Hypothalamus (tissue), 51 donors: Measurements from ENCODE around the gene KSR2.

ENCODE experiments used
- DNase-seq, 51 donors: peaks; one replicate each; lab custom pipeline; 2025; lab: John Stamatoyannopoulos, UW

The KSR2 gene

DNA sequence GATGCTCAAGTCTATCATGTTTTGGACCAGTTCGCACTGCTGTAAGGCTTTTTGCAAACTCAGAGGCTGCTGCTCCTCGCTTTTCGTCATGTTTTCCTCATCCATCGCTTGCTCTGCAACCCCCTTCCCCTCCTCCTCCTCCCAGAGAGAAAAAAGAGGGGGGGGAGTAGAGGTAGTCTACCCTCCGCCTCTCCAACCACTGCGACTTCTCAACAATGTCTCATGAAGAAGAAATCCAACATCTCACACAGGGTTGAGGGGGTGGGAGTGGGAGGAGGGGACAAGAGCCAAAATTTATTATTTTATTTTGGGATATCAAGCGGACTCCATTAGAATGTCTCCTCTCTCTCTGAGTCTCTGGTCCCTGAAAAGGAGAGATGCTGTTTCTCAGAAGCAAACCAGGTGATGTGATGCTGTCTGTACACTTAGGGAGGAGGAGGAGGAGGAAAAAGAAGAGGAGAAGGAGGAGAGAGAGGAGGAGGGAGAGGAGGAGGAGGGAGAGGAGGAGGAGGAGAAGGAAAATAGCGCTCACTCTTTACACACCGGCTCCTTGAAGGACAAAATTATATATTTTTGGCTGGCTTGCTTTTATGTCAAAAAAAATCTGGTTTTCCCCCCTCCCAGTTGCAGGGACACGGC lies 520 bp downstream of the KSR2 start:
- peak in 2 of 51 donors; percentile 13 to 46 for DNase-seq

DNA sequence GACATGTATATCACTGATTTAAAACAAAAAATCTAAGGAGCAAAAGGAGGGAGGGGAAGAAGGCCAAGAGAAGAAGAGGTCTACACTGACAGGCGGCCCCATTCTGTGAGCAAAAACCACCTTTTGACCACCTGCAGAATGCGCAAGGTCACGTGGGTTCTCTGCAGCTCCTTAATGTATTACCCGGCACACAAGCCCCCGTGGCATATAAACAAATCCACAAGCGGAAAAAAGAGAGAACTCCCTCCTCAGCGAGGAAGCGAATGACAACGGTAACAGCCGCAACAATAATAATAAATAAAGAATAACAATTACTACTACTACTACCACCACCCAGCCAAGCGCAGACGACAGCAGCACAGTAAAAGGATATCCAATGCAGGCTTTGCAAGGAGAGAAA lies 1.3 kb downstream of the KSR2 start:
- peak in 9 of 51 donors; percentile 1 to 38 (median 3) for DNase-seq

DNA sequence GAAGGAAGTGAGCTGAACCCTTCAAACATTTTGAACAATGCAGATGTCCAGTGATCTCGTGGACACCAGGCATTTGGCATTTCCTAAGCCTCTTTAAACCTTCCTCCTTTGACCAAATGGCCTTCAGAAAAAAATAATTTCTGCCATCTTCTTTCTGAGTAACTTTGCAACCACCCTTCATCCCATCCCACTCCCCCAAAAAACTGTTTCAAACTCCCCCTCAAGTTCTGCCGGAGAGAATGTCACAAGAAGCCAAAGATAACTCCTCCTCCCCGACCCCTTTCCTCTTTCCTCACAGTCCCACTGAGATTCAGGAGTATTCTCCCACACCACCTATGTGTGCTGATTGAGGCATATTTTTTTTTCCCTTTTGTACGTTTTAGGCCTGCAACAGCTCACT lies 1.7 kb downstream of the KSR2 start:
- peak in 1 of 51 donors; percentile 38 for DNase-seq

- DNase-seq: peak in 2 of 51 donors; percentile 6 to 24
Measured at GRCh38 chr12:117966511-117966910, 2.3 kb downstream of the KSR2 start.

DNA sequence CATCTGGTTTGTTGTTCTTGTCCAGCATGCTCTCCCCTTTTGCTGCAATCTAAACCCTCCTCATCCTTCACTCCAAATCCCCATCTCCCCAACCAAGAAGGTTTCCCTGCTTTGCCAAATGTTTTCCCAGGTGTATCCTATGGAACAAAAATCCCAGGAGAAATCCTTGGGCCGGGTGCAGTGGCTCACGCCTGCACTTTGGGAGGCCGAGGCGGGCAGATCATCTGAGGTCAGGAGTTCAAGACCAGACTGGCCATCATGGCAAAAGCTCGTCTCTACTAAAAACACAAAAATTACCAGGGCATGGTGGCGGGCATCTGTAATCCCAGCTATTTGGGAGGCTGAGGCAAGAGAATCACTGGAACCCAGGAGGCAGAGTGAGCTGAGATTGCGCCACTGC lies 5.0 kb downstream of the KSR2 start:
- no peak for DNase-seq

- DNase-seq: no peak
Measured at GRCh38 chr12:117936722-117937484, 31.9 kb downstream of the KSR2 start.

GRCh38 chr12:117933545-117933944 lies 35.2 kb downstream of the KSR2 start:
- DNase-seq: no peak

GRCh38 chr12:117926391-117926899 lies 42.3 kb downstream of the KSR2 start:
- DNase-seq: no peak

DNA sequence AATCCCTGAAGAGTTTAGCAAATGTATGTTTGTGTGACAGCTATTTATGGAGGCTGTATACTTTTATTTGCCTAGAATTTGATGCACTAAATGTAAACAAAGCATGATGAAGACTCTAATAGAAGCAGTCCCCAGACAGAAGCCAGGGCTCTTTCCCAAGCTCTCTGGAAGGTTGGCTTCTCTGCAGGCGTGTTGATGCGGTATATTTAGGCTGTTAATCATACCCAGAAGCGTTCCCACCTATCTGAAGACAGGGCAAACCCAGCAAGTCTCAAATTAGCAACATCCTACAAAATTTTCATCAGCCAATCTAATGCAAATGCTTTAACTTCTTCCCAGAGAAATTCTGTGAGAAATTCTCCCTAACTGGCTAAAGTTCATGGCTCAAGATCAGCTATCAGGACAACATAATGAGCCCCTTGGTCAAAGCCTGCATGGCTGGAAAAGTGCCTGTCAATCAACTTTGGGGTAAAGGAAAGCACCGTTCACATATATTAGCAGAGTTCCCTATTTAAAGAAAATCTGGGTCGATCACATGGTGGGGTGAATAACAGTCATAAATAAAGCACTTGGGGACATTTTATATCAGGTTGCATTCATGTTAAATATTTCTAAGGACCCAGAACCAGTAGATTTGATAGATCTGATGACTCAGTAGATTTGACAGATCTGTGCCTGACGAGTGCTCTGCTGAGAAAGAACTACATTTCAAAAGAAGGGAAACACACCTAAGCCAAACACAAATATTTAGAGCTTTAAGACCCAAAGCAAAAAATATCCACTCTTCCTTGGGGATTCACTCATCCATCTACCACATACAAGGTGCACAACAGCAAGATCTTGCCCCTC lies 46.6 kb downstream of the KSR2 start:
- peak in 2 of 51 donors; percentile 5 to 26 for DNase-seq

- DNase-seq: no peak
Measured at GRCh38 chr12:117919479-117919878, 49.3 kb downstream of the KSR2 start.

DNA sequence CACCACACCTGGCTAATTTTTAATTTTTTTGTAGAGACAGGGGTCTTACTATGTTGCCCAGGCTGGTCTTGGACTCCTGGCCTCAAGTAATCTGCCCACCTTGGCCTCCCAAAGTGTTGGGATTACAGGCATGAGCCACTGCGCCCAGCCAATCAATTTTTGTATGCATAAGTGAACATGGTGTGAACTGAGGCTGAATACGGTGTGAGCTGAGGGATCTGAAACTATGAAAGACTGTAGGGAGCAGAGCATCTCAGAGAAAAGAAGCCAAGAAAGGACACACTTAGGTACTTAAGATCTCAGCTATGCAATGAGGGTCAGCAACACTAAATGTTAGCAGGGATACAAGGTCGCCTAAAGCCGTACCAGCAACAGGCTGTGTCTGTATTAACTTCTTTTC lies 54.1 kb downstream of the KSR2 start:
- DNase-seq: no peak

DNA sequence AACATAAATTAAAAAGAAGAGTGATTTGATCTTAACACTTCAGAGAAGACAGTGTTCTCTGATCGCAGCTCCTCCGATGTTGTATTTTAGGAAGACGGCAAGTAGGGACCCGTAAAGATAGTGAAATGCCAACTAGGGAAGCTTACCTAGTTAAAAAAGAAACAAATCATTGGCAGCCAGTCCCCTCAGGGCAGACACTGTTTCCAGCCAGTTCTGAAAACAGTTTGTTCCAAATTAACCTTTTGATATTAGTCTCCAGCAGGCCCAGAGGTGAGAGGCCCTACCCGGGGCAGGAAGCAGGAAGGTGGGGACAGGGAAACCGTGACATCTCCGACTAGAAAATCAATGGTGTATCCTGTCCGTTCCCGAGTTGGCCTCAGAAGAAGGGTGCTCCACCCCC lies 56.0 kb downstream of the KSR2 start:
- DNase-seq: no peak

- DNase-seq: no peak
Measured at GRCh38 chr12:117908411-117908810, 60.4 kb downstream of the KSR2 start.

DNA sequence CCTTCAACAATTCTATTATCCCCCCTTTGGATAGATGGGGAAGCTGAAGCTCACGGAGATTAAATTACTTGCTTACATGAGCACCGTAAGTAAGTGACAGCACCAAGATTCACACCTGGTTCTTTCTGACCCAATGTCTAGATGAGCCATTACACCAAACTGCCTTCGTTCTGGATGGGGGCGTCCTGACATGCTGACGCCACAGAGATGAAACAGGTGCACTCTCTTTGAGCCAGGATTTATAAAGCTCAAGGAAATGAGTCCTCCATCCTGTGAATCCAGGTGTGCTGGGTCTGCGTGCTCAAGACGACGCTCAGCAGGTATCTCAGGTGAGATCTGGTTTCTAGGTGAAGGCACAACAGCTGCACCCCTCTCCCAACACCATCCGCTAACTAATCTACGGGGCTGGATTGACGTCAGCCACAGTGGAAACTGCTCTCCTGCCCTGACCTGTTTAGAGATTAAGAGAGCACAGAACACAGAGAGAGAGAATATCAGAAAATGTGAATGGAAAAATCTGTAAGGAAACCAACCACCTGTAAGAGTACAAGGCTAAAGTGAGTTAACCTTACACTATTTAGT lies 61.6 kb downstream of the KSR2 start:
- no peak for DNase-seq

GRCh38 chr12:117904051-117904450 lies 64.7 kb downstream of the KSR2 start:
- no peak for DNase-seq

DNA sequence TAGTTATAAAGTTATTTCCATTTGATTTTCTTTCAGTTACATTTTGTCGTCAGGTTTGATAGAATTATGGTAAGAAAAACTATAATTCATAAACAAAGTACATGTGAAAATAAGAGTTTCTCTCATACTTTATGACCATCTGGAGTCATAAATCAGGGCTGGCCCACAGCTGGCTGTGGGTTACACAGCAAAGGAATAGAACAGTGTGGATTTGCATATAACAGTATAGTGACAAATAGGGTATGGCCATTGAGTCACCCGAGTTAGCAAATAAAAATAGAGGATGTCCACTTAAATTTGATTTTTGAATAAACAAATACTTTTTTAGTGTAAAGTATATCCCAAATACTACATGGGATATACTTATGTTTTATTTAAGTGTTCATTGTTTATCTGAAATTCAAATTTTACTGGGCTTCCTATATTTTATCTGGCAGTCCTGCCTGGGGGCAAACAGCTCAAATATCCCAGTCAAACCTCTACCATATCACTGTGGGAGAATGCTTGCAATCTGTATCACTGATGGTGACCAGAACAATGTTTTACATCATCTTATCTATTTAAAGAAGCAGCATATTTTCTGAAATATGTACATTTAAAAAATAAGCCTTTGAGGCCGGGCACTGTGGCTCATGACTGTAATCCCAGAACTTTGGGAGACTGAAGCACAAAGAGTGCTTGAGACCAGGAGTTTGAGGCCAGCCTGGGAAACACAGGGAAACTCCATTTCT lies 65.5 kb downstream of the KSR2 start:
- DNase-seq: no peak

DNA sequence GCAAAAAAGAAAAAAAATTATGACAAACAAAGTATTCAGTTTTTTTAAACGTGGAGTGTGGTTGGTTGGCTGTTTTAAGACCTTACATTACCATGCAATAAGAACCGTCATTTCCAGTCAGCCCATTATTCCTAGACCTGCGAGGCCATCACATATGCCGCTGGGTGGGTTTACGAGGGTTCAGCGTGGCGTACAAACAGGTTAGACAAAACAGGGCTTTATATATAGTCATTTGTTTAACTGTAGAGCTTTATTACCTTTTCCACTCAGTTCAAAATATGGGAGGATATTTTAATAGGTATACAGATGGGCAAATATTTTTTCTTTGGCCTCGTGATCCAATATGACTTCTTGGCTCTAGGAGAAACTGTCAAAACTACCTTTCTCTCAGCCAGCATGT lies 67.2 kb downstream of the KSR2 start:
- no peak for DNase-seq

DNA sequence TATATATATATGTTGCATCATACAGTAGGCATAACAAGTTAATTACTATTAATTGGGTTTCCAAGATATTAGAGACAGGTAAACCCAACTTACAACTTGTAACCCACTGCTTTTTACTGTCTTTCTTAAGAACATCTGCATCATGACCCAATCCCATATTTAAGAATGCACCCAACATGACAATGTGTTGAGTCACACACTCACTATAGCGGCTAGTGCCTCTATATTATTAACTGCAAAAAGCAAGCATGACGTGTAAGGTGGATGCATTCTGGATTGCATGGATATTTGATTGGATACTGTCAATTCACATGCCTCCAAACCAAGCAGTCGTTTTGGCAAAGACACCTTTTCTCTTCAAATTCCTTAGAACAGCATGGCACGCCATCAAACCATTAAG lies 68.2 kb downstream of the KSR2 start:
- no peak for DNase-seq

DNA sequence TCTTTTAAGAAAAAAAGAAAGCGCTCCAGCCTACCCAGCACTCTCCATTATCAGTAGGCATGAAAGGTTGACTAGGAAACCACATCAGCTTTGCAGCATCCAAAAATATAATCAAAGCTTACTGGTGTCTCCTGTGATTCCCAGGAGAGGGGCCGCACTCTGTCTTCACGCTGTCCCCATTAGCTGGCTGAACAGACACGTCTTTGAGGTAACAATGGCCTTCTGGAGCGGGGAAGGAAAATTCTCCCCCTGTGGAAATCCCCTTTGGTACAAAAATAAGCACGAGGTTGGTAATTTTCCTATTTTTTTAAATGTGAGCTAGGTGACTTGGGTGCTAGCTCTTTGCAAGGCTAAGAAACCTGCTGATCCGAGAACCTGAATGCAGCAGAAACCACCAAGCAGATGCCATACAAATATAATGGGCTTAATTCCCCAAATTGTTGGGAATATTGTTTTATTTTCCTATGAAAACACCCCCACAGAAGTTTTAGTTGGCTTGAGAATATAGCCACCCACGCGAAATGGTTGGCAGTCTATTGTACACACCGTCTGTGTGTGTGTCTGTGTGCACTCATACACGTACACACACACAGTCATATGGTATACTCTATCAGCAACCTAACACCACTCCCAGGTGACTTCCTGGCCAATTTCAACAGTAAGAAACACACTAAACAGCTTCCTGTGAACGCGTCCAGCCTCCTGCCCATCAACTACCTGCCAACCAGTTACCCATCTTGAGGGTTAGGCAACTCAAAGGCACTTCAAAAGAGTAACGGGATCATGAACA lies 71.2 kb downstream of the KSR2 start:
- no peak for DNase-seq
